Testis (tissue), 3 donors: ENCODE measurements around the gene HOXA7. TPM values are rescaled to one million over a fixed set of nuclear protein-coding genes. Genes with fewer than 3 reads are reported as not detected.
A peak's percentile ranks its signal among the peaks of the same experiment; 100 is the strongest.

Experiments used
- DNase-seq: peaks from one replicate; pipeline ENCODE4 v3.0.0-alpha.2; 2019
- H3K27ac ChIP-seq, 2 donors: fragments of 200-600 bp; sonication (generic); one replicate each; pipeline ENCODE4 v1.5.1; 2019
- H3K27me3 ChIP-seq: fragments of 200-600 bp; sonication (generic); one replicate; pipeline ENCODE4 v1.5.1; 2019
- H3K36me3 ChIP-seq: fragments of 200-600 bp; sonication (generic); one replicate; pipeline ENCODE4 v1.5.1; 2017; ENCODE audit warnings: low read depth; ENCODE audit errors: missing control alignments
- H3K4me1 ChIP-seq: fragments of 200-600 bp; sonication (generic); one replicate; pipeline ENCODE4 v1.5.1; 2019
- H3K4me3 ChIP-seq, 2 donors: fragments of 200-600 bp; sonication (generic); one replicate each; pipeline ENCODE4 v1.5.1; 2017 to 2019
- H3K9me3 ChIP-seq: fragments of 200-600 bp; sonication (generic); one replicate; pipeline ENCODE4 v1.5.1; 2017
- POLR2A ChIP-seq: fragments of 450-650 bp; IDR thresholded peaks from one replicate; pipeline ENCODE4 v1.6.1; 2017; ENCODE audit warnings: antibody characterized with exemption, mild to moderate bottlenecking, moderate library complexity
- WGBS, 2 donors: methylation state at CpG; one replicate each; pipeline ENCODE4 v1.1.5; 2018; 5-methylcytosine and 5-hydroxymethylcytosine counted together
- intact Hi-C: fragments of 100-400 bp; cut with DNase I; formaldehyde crosslinking; loops from one replicate; pipeline ENCODE4 v1.15.1; 2023; ENCODE audit warnings: low total_unique reads
- polyA plus RNA-seq: library from polyadenylated mRNA; stranded (reverse); fragments of 350-450 nt; fragmentation: Illumina TruSeq; extraction: RNeasy Lipid Tissue Mini Kit (QIAGEN cat#74804); gene quantifications from one replicate; pipeline ENCODE4 v1.2.3, GENCODE V29; 2014; ENCODE audit warnings: low read depth, low replicate concordance; ENCODE audit not compliant: insufficient read depth
- total RNA-seq, 2 donors: library from RNA; depleted of rRNA; stranded (reverse); fragments of >200 nt; gene quantifications; one replicate each; pipeline ENCODE4 v1.2.3, GENCODE V29; 2016
- TF ChIP-seq, protein P1 (sequence below), 3 experiments: fragments of 450-650 bp in 2 of 3; fragments of 200-600 bp in 1 of 3; sonication (generic) in 1 of 3; IDR thresholded peaks; one replicate each; pipeline ENCODE4 v1.5.1; 2016 to 2019; ENCODE audit warnings: antibody characterized with exemption in 3 of 3, mild to moderate bottlenecking in 2 of 3, moderate library complexity in 1 of 3

The HOXA7 gene
- total and polyA plus RNA-seq, 3 donors from 2014 or later, result 3.1 to 13.1 (median 7.8) TPM

GRCh38 chr7:27112955-27113949 lies 43.2 kb downstream of the HOXA7 start:
- 10 to 16% methylated on average over 16 to 47 of the region's 57 CpGs for WGBS, 2 donors
- TF ChIP-seq, protein P1, sequence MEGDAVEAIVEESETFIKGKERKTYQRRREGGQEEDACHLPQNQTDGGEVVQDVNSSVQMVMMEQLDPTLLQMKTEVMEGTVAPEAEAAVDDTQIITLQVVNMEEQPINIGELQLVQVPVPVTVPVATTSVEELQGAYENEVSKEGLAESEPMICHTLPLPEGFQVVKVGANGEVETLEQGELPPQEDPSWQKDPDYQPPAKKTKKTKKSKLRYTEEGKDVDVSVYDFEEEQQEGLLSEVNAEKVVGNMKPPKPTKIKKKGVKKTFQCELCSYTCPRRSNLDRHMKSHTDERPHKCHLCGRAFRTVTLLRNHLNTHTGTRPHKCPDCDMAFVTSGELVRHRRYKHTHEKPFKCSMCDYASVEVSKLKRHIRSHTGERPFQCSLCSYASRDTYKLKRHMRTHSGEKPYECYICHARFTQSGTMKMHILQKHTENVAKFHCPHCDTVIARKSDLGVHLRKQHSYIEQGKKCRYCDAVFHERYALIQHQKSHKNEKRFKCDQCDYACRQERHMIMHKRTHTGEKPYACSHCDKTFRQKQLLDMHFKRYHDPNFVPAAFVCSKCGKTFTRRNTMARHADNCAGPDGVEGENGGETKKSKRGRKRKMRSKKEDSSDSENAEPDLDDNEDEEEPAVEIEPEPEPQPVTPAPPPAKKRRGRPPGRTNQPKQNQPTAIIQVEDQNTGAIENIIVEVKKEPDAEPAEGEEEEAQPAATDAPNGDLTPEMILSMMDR (IDR thresholded peaks at IDR 0.05), result no peak
- no peak for TF ChIP-seq POLR2A
- H3K36me3 ChIP-seq, result no peaks in the 10 kb centered on the region
- peak overlapping the region in 1 of 2 donors; percentile 48 for H3K4me3 ChIP-seq
- DNase-seq, result no peak
- H3K27ac ChIP-seq, result no peak overlapping the region
- no peaks in the 10 kb centered on the region for H3K4me1 ChIP-seq
- H3K9me3 ChIP-seq, result no peaks in the 10 kb centered on the region
- H3K27me3 ChIP-seq, result no peaks in the 10 kb centered on the region
- intact Hi-C loops, result no loop called here

DNA sequence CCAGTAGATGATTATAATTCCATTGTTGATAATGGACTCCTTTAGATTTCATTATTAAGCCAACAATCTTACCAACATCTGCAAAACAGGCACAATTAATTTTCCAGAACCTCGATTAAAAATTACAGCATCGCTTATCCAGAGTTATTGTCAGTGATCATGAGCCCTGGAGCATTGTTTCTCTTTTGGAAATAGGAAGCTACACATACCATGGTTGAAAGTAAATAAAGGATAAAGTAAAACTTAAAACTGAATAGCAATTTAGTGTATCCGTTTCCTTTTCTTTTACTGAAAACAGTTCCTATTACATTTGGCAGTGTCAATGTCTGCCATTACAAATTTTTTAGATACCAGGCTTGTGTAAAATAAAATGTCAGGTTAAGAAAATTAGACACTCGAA lies 44.1 kb downstream of the HOXA7 start:
- Histone ChIP-seq H3K9me3 (no peaks in the 10 kb centered on the region), H3K4me1 (no peaks in the 10 kb centered on the region), H3K27me3 (no peaks in the 10 kb centered on the region), H3K4me3 (no peak overlapping the region), H3K27ac (no peak overlapping the region), H3K36me3 (no peaks in the 10 kb centered on the region)
- intact Hi-C loops, result no loop called here
- WGBS, 2 donors, result 55 to 62% methylated on average over 4 of the region's 4 CpGs
- DNase-seq, result no peak
- TF ChIP-seq, protein P1 (IDR thresholded peaks at IDR 0.05), result no peak

GRCh38 chr7:27111751-27112277 lies 44.7 kb downstream of the HOXA7 start:
- no peak for TF ChIP-seq POLR2A
- TF ChIP-seq, protein P1 (IDR thresholded peaks at IDR 0.05), result no peak
- 21 to 34% methylated on average over 4 of the region's 4 CpGs for WGBS, 2 donors

GRCh38 chr7:27111042-27111750 lies 45.3 kb downstream of the HOXA7 start:
- Histone ChIP-seq H3K27me3 (no peaks in the 10 kb centered on the region), H3K36me3 (no peaks in the 10 kb centered on the region), H3K4me3 (no peak overlapping the region), H3K27ac (no peak overlapping the region), H3K9me3 (no peaks in the 10 kb centered on the region), H3K4me1 (no peaks in the 10 kb centered on the region)
- intact Hi-C loops, result no loop called here
- TF ChIP-seq, protein P1 (IDR thresholded peaks at IDR 0.05), result no peak
- no peak for TF ChIP-seq POLR2A
- no peak for DNase-seq
- 35 to 44% methylated on average over 5 to 6 of the region's 6 CpGs for WGBS, 2 donors

More at GRCh38 chr7:27111751-27112277, 44.7 kb downstream of the HOXA7 start:
- H3K36me3 ChIP-seq, result no peaks in the 10 kb centered on the region
- no peak for DNase-seq
- no peaks in the 10 kb centered on the region for H3K27me3 ChIP-seq
- no peaks in the 10 kb centered on the region for H3K9me3 ChIP-seq
- no peaks in the 10 kb centered on the region for H3K4me1 ChIP-seq
- intact Hi-C loops, result no loop called here
- H3K27ac ChIP-seq, result no peak overlapping the region
- H3K4me3 ChIP-seq, result no peak overlapping the region
